Muscle layer of colon (tissue), 2 donors: ENCODE results near the gene C10orf62.
"Not testable (repeated sequence)": the region's sequence is repeated elsewhere in the genome, so short reads cannot be mapped to it uniquely, and the experiment has no call there.

Experiments used
- H3K27ac ChIP-seq: one replicate; pipeline ENCODE4 v1.7.0; 2013; ENCODE audit warnings: low read depth, mild to moderate bottlenecking, low read length, moderate library complexity
- H3K27me3 ChIP-seq, 2 donors: one replicate each; pipeline ENCODE4 v1.7.0; 2013; ENCODE audit warnings: low read length in 2 of 2, mild to moderate bottlenecking in 2 of 2; ENCODE audit not compliant: insufficient read depth in 2 of 2, control insufficient read depth in 1 of 2
- H3K36me3 ChIP-seq: one replicate; pipeline ENCODE4 v1.7.0; 2013; ENCODE audit warnings: mild to moderate bottlenecking, low read length; ENCODE audit not compliant: insufficient read depth
- H3K4me1 ChIP-seq: one replicate; pipeline ENCODE4 v1.7.0; 2013; ENCODE audit warnings: mild to moderate bottlenecking, low read length; ENCODE audit not compliant: insufficient read depth
- H3K4me3 ChIP-seq, 2 donors: one replicate each; pipeline ENCODE4 v1.7.0; 2013; ENCODE audit warnings: low read length in 2 of 2, low read depth in 1 of 2, mild to moderate bottlenecking in 1 of 2, moderate library complexity in 1 of 2
- H3K9ac ChIP-seq: one replicate; pipeline ENCODE4 v1.7.0; 2013; ENCODE audit warnings: low read length
- H3K9me3 ChIP-seq: one replicate; pipeline ENCODE4 v1.7.0; 2013; ENCODE audit warnings: mild to moderate bottlenecking, low read length
- donor health status: abdominal sarcoma.
- donor health status: Adenocarcinoma of cecum.

C10orf62 gene

DNA sequence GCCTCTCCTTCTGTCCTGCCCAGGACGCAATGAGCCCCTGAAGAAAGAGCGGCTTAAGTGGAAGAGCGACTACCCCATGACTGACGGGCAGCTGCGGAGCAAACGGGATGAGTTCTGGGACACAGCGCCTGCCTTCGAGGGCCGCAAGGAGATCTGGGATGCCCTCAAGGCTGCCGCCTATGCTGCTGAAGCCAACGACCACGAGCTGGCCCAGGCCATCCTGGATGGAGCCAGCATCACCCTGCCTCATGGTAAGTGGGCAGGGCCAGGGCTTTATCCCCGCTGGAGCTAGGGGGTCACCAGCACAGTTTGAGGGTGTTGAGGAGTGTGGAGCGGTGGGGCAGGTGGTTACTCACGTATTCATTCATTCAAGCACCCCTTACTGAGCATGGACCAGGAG is 21.6 kb upstream of the C10orf62 start:
- Histone ChIP-seq H3K9me3 (no peaks in the 10 kb centered on the region), H3K27me3 (no peaks in the 10 kb centered on the region), H3K36me3 (peaks cover 6% of the 10 kb centered on the region), H3K4me3 (no peak overlapping the region), H3K4me1 (no peaks in the 10 kb centered on the region), H3K27ac (no peak overlapping the region), H3K9ac (no peak overlapping the region)

DNA sequence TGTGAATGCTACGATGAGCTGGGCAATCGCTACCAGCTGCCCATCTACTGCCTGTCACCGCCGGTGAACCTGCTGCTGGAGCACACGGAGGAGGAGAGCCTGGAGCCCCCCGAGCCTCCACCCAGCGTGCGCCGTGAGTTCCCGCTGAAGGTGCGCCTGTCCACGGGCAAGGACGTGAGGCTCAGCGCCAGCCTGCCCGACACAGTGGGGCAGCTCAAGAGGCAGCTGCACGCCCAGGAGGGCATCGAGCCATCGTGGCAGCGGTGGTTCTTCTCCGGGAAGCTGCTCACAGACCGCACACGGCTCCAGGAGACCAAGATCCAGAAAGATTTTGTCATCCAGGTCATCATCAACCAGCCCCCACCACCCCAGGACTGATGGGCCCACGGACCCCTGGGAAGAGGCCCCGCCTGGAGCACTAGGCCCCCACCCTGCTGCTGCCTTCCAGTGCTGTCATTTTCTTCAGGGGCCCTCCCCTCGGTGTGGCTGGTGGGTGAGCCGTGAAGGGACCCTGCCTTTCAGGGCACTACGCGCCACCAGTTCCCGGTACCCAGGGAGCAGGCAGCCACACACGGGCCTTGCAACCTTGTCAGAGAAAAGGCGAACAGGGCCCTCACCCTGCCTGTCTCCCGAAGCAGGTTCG is 19.3 kb upstream of the C10orf62 start:
- H3K27ac ChIP-seq: no peak overlapping the region
- no peaks in the 10 kb centered on the region for H3K9me3 ChIP-seq
- H3K9ac ChIP-seq: no peak overlapping the region

DNA sequence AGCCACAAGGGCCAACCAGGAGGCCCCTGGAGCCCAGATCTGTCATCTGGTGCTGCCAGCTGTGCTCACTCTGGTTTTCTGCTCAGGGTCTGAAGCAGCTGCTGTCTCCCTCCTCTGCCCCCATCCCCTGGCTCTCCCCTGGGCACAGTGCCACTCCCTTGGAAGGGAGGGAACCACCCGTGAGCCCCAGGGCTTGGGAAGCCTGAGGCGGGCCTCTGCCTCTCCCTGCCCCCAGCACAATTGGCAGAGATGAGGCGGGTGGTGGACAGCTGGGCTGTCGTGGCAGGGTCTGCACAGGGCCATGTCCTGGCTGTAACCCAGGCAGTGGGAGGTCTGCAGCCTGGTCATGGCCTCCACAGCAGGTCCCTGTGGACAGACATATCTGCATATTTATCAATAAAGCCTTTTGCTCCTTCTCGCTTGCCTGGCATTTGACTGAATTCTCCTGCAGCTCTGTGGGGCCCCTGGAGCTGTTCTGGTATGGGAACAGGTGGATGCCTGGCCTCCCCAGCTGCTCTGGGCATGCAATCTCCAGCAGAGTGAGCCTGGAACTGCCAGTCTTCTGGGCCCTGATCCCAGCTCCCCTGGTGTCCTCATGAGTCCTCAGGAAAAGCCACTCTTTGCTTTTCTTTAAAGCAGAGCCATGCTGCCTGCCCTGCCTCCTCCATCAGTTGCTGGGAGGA is 18.6 kb upstream of the C10orf62 start:
- Histone ChIP-seq H3K4me1 (peaks cover 4% of the 10 kb centered on the region), H3K4me3 (no peak overlapping the region), H3K27ac (no peak overlapping the region), H3K36me3 (peaks cover 6% of the 10 kb centered on the region), H3K27me3 (no peaks in the 10 kb centered on the region), H3K9ac (no peak overlapping the region), H3K9me3 (no peaks in the 10 kb centered on the region)

More for the DNA sequence above, 19.3 kb upstream of the C10orf62 start:
- H3K27me3 ChIP-seq: no peaks in the 10 kb centered on the region
- H3K36me3 ChIP-seq: peaks cover 6% of the 10 kb centered on the region
- H3K4me1 ChIP-seq: peaks cover 4% of the 10 kb centered on the region
- no peak overlapping the region for H3K4me3 ChIP-seq

DNA sequence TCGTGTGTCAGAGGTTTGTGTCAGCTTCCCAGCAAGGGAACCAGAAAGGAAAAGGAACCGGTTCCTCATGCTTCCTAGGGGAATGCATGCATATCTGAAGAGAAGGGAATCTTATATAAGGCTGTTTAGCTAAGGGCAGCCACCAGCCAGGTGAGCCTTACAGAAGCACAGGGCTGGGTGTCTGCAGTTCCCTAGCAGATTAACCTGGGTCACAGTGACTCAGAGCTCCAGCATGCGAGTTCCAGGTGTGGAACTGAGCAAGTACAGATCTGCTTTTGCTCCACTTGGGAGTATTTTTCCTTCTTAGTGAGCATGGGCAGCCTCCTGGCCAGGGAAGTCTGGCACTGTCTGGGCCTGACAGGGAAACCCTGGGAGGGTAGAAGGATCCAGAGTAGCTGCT is 17.9 kb upstream of the C10orf62 start:
- H3K9ac ChIP-seq: no peak overlapping the region
- peaks cover 4% of the 10 kb centered on the region for H3K4me1 ChIP-seq
- peaks cover 6% of the 10 kb centered on the region for H3K36me3 ChIP-seq
- H3K27ac ChIP-seq: no peak overlapping the region
- no peaks in the 10 kb centered on the region for H3K9me3 ChIP-seq
- no peak overlapping the region for H3K4me3 ChIP-seq
- H3K27me3 ChIP-seq: no peaks in the 10 kb centered on the region

DNA sequence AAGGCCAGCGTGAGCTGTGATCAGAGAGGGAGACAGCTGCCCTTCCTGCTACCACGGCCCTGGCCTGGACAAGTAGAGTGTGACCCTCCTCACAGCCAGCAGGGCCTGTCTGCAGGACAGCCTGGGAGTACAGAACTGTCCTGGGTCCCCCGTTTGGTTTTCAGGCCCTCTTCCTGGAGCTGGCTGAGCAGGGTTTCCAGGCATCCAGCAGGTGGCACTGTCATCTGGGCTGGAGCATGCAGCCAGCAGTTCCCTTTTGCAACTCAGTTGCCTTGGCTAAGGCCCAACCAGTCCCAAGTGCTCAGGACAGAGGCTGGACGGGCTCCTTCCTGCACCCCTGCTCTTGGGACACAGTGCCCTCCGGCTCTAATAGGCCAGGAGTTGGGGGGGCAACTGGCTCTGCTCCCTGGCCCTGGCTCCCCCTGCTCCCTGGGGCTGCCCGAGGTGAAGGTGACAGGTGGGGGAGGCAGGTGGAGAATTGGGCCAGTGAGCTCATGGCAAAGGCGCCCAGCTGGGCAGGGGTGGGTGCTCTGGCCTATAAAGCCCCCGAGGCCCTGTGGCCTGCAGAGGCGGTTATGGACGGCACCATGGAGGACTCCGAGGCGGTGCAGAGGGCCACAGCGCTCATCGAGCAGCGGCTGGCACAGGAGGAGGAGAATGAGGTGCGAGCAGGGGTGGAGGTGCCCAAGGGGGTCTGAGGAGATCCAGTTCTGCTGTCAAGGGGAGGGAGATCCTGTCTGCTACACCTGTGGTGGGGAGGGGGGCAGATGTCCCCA is 17.1 kb upstream of the C10orf62 start, which contains the start of gene ANKRD2:
TSS of gene ANKRD2 (plus strand) at position 566 of the 776 bp plus-strand sequence. CDS start at position 576, 10 bp downstream.
- Histone ChIP-seq H3K9ac (no peak within 1 kb of the TSS), H3K4me3 (no peak within 1 kb of the TSS)

DNA sequence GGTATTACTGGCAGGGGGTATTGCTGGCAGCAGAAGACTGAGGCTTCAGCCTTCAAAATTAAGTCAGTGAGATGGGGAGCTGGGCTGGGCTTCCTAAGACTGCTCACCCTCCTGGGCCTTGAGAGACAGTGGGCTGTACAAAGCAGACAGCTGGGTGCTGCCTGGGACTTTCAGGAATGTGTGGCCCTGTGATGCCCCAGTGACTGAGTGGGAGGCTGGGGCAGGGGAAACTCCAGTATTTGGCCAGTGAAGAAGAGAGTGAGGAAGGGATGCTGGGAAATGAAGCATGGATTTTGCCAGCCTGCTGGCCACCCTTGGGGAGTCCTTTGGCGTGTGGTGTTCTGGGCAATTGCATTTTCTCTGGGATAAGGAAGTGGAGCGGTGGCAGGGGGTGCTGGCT is 16.5 kb upstream of the C10orf62 start:
- no peak overlapping the region for H3K4me3 ChIP-seq
- H3K36me3 ChIP-seq: peaks cover 6% of the 10 kb centered on the region
- no peaks in the 10 kb centered on the region for H3K27me3 ChIP-seq
- H3K4me1 ChIP-seq: peaks cover 4% of the 10 kb centered on the region
- H3K9ac ChIP-seq: no peak overlapping the region
- H3K9me3 ChIP-seq: no peaks in the 10 kb centered on the region
- no peak overlapping the region for H3K27ac ChIP-seq

More for the DNA sequence above, 17.1 kb upstream of the C10orf62 start, which contains the start of gene ANKRD2:
- no peaks in the 10 kb centered on the region for H3K9me3 ChIP-seq
- peaks cover 4% of the 10 kb centered on the region for H3K4me1 ChIP-seq
- H3K27ac ChIP-seq: no peak within 1 kb of the TSS
- peaks cover 6% of the 10 kb centered on the region for H3K36me3 ChIP-seq
- H3K27me3 ChIP-seq: no peaks in the 10 kb centered on the region

DNA sequence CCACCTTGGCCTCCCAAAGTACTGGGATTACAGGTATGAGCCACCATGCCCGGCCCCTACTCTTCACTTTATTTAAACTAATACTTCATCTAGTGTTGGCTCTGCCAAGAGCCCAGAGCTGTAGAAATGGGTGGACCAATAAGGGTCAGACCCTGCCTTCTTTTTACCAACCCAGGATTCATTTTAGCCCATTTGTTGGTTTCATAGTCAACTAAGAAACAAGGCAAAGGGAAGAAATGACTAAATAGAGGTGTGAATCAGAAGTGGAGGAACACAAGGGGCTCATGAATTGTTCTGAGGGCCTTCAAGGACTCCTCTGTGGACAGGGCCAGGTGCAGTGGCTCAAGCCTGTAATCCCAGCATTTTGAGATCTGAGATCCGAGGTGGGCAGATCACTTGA is 15.8 kb upstream of the C10orf62 start:
- Histone ChIP-seq H3K27me3 (no peaks in the 10 kb centered on the region), H3K4me3 (no peak overlapping the region), H3K27ac (no peak overlapping the region), H3K36me3 (peaks cover 6% of the 10 kb centered on the region), H3K9ac (no peak overlapping the region), H3K4me1 (peaks cover 4% of the 10 kb centered on the region), H3K9me3 (no peaks in the 10 kb centered on the region)

DNA sequence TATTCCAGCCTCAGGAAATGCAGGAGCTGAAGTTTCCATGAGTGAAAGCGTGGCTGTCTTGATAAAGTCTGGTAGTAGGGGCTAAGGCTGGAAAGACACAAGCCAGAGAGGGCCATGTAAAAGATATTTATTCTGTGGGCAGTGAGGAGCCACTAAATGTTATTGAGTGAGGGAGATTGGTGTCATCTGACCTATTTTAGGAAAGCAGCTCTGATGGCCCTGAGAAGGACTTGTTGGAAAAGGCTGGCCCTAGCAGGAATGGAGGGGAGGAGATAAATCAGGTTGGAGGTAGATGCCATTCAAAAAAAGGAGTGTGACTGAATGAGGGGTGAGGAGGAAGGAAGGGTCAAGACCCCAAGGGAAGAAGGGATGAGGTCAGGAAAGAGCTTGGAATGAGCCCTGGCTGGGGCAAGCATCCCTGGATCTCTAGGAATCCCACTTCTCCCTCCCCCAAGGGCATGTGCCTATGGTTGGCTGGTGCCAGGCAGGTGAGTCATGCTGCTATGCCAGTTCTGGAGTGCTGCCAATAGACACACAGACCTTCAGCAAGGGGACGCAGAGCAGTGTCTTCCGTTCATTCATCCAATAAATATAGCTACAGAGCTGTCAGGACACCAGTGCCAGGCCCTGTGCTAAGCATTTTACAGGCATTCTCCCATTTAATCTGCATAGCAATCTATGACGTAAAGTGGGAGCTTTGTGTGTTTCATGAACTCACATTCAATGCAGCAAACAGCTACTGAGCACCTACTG is 15.0 kb upstream of the C10orf62 start:
- Histone ChIP-seq H3K9ac (no peak overlapping the region), H3K27me3 (no peaks in the 10 kb centered on the region), H3K4me3 (no peak overlapping the region), H3K36me3 (no peaks in the 10 kb centered on the region), H3K4me1 (peaks cover 4% of the 10 kb centered on the region), H3K27ac (no peak overlapping the region), H3K9me3 (no peaks in the 10 kb centered on the region)

DNA sequence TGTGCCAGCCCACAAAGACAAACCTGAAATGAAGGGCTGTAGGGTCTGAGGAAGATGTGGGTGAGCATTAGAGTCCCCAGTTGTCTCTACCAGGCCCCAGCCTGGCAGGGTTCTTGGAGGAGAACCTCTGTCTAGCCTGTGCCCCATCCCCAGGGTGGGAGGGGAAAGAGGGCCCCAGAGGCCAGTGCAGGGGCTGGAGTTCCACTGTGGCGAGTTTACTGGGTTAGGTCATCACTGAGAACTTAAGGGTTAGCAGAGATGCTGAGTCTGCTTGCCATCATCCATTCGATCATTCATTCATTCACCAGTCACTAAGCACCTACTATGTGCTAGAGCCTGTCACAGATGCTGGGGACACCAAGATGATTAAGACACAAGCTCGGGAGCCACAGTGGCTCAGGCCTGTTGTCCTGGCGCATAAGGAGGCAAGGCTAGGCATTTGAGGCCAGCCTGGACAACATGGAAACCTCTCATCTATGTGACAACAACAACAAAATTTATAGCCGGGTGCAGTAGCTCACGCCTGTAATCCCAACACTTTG is 14.3 kb upstream of the C10orf62 start:
- Histone ChIP-seq H3K4me1 (peaks cover 4% of the 10 kb centered on the region), H3K27ac (no peak overlapping the region), H3K4me3 (no peak overlapping the region), H3K36me3 (no peaks in the 10 kb centered on the region), H3K9ac (no peak overlapping the region), H3K27me3 (no peaks in the 10 kb centered on the region), H3K9me3 (no peaks in the 10 kb centered on the region)

DNA sequence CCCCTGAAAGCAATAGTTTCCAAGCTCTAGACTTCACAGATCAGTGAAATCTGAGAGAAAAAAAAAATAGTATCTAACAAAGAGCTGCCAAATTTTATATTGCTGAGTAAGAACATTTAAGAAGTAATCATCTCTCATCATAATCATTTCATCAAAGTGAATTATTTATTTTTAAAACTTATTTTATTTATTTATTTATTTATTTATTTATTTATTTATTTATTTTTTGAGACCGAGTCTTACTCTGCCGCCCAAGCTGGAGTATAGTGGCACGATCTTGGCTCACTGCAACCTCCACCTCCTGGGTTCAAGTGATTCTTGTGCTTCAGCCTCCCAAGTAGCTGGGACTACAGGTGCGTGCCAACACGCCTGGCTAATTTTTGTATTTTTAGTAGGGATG is 13.0 kb upstream of the C10orf62 start:
- not testable (repeated sequence) for H3K4me3 ChIP-seq, H3K36me3 ChIP-seq, H3K27me3 ChIP-seq, H3K9ac ChIP-seq, H3K27ac ChIP-seq, H3K4me1 ChIP-seq, H3K9me3 ChIP-seq

DNA sequence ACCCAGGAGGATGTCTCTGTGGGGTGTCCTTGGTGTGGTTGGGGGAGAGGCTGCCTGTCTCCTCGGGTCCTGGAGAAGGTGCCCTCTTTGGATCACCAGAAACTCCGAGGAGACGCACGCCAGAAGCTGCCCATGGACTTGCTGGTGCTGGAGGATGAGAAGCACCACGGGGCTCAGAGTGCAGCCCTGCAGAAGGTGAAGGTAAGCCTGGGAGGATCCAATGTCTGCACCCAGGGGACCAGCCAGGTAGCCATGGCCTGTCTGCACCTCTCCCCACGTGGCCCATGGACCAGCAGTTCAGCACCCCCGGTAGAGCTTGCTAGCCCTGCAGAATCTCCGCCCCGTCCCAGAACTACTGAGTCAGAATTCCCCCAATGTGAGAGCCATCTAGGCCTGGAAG is 11.8 kb upstream of the C10orf62 start:
- H3K9ac ChIP-seq: no peak overlapping the region
- H3K36me3 ChIP-seq: no peaks in the 10 kb centered on the region
- peaks cover 4% of the 10 kb centered on the region for H3K4me1 ChIP-seq
- H3K4me3 ChIP-seq: no peak overlapping the region
- H3K27ac ChIP-seq: no peak overlapping the region
- H3K27me3 ChIP-seq: no peaks in the 10 kb centered on the region
- no peaks in the 10 kb centered on the region for H3K9me3 ChIP-seq
